Type B pancreatic cell (in vitro differentiated cells): ENCODE results near the gene MARCHF4. TPM values are rescaled to one million over a fixed set of nuclear protein-coding genes. Genes with fewer than 3 reads are reported as not detected.
A peak's percentile ranks its signal among the peaks of the same experiment; 100 is the strongest.

ENCODE experiments used
- DNase-seq: peaks from one replicate; pipeline ENCODE4 v3.0.0; 2021; ENCODE audit warnings: mixed read lengths; ENCODE audit not compliant: unreplicated experiment; ENCODE audit errors: extremely low spot score
- H3K27ac Mint-ChIP-seq: 2 replicates; pipeline ENCODE4 v1.8.0; 2021; ENCODE audit warnings: mild to moderate bottlenecking, mixed read lengths
- H3K27me3 Mint-ChIP-seq: 2 replicates; pipeline ENCODE4 v1.8.0; 2021; ENCODE audit warnings: mixed read lengths
- H3K36me3 Mint-ChIP-seq: 2 replicates; pipeline ENCODE4 v1.8.0; 2021; ENCODE audit warnings: mixed read lengths
- H3K4me1 Mint-ChIP-seq: one replicate; pipeline ENCODE4 v1.8.0; 2021; ENCODE audit warnings: mixed read lengths; ENCODE audit not compliant: unreplicated experiment
- H3K4me3 Mint-ChIP-seq: 2 replicates; pipeline ENCODE4 v1.8.0; 2021; ENCODE audit warnings: mild to moderate bottlenecking, mixed read lengths
- H3K9me3 Mint-ChIP-seq: 2 replicates; pipeline ENCODE4 v1.8.0; 2021; ENCODE audit warnings: mixed read lengths
- CTCF ChIP-seq: fragments of 200-600 bp; sonication (generic); conservative IDR thresholded peaks from 2 replicates; pipeline ENCODE4 v1.5.0; 2021; ENCODE audit warnings: antibody characterized with exemption, mild to moderate bottlenecking
- total RNA-seq: library from RNA; stranded (reverse); gene quantifications from 2 replicates; pipeline ENCODE4 v1.2.1, GENCODE V29; 2021; ENCODE audit warnings: low replicate concordance

The MARCHF4 gene
- total RNA-seq, 1 donor from 2014 or later = 1.1 TPM

GRCh38 chr2:216406826-216407225, 34.5 kb upstream of the MARCHF4 start:
- no peak for TF ChIP-seq CTCF
- Mint-ChIP-seq H3K4me1 (peaks cover 4% of the 10 kb centered on the region), H3K36me3 (no peaks in the 10 kb centered on the region), H3K27me3 (peaks cover 25% of the 10 kb centered on the region), H3K27ac (no peak overlapping the region), H3K9me3 (no peaks in the 10 kb centered on the region), H3K4me3 (no peak overlapping the region)
- DNase-seq = no peak

DNA sequence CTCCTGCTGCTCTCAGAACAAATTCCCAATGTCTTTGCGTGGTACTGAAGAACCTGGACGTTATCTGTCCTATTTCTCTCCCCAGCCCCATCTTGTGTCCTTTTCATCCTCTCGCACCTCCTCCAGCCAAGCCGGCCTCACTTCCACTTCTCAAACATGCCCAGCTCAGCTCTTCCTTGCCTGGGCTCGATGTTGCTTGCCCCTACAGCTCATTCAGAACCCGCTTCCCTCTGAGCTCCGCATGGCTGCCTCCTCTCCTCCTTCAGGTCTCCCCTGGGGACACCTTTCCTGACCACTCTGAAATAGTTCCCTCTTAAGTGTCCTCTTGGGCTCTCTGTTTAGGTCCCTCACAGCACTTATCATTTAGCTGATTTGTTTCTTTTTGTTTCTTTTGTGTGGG, 33.3 kb upstream of the MARCHF4 start:
- H3K4me1 Mint-ChIP-seq = no peaks in the 10 kb centered on the region
- H3K27me3 Mint-ChIP-seq = peaks cover 28% of the 10 kb centered on the region
- DNase-seq = no peak
- TF ChIP-seq CTCF = no peak
- H3K9me3 Mint-ChIP-seq = no peaks in the 10 kb centered on the region
- no peak overlapping the region for H3K27ac Mint-ChIP-seq
- H3K4me3 Mint-ChIP-seq = no peak overlapping the region
- no peaks in the 10 kb centered on the region for H3K36me3 Mint-ChIP-seq

- Mint-ChIP-seq H3K27ac (no peak overlapping the region), H3K4me3 (no peak overlapping the region), H3K4me1 (no peaks in the 10 kb centered on the region), H3K36me3 (no peaks in the 10 kb centered on the region), H3K9me3 (no peaks in the 10 kb centered on the region), H3K27me3 (peaks cover 35% of the 10 kb centered on the region)
- peak; percentile 83 for TF ChIP-seq CTCF
- DNase-seq = no peak
These were observed 31.8 kb upstream of the MARCHF4 start for GRCh38 chr2:216404010-216404618.

- no peak for DNase-seq
- H3K27me3 Mint-ChIP-seq = peaks cover 33% of the 10 kb centered on the region
- H3K4me1 Mint-ChIP-seq = no peaks in the 10 kb centered on the region
- no peaks in the 10 kb centered on the region for H3K9me3 Mint-ChIP-seq
- no peak for TF ChIP-seq CTCF
- no peaks in the 10 kb centered on the region for H3K36me3 Mint-ChIP-seq
- H3K4me3 Mint-ChIP-seq = no peak overlapping the region
- H3K27ac Mint-ChIP-seq = no peak overlapping the region
These were observed 30.5 kb upstream of the MARCHF4 start for GRCh38 chr2:216402751-216403150.

DNA sequence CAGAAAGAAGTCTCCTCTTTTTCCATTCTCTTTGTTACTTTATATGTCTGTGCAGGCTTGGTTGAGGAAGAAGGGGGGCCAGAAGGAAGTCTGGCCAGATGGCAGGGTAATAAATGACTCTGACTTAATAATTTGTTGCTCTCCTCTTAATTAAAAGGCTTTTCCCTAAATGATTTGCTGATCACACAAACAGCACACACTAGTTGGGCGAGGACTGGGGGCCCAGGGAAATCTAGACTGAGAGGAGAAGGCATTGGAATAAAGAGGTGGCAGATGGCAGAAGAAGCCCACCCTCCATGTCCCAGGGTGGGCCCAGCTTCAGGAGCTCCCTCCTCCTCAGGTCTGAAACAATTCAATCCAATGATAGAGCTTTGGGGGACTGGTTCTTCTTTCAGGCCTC, 27.3 kb upstream of the MARCHF4 start:
- H3K9me3 Mint-ChIP-seq = no peaks in the 10 kb centered on the region
- no peaks in the 10 kb centered on the region for H3K4me1 Mint-ChIP-seq
- DNase-seq = no peak
- H3K36me3 Mint-ChIP-seq = no peaks in the 10 kb centered on the region
- peaks cover 16% of the 10 kb centered on the region for H3K27me3 Mint-ChIP-seq
- no peak overlapping the region for H3K4me3 Mint-ChIP-seq
- TF ChIP-seq CTCF = no peak
- H3K27ac Mint-ChIP-seq = no peak overlapping the region

- no peak overlapping the region for H3K4me3 Mint-ChIP-seq
- no peaks in the 10 kb centered on the region for H3K36me3 Mint-ChIP-seq
- no peak overlapping the region for H3K27ac Mint-ChIP-seq
- no peak for DNase-seq
- peaks cover 13% of the 10 kb centered on the region for H3K27me3 Mint-ChIP-seq
- H3K9me3 Mint-ChIP-seq = no peaks in the 10 kb centered on the region
- no peaks in the 10 kb centered on the region for H3K4me1 Mint-ChIP-seq
- TF ChIP-seq CTCF = no peak
These were observed 22.6 kb upstream of the MARCHF4 start for GRCh38 chr2:216394881-216395280.
